ENCODE measurements around the gene PLK5.

DNA sequence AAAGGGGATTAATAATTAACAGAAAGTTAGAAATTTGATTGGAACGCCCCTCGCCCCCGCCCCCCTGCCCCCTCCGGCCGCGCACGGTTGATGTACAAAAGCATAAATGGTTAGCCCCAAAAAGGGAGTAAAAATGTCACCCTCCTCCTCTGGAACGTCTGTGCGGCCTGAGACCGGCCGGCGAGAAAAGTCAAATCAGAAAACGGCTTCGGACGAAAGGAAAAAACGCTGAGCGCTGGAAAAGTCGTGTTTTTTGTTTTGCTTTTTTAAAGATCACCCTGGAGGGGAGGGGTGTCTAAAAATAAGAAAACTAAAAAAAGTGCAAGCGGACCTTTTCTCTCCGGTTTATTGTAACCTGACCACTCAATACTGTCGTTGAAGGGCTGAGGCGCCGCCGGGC is 31.1 kb downstream of the PLK5 start:
- TF ChIP-seq, protein P1, sequence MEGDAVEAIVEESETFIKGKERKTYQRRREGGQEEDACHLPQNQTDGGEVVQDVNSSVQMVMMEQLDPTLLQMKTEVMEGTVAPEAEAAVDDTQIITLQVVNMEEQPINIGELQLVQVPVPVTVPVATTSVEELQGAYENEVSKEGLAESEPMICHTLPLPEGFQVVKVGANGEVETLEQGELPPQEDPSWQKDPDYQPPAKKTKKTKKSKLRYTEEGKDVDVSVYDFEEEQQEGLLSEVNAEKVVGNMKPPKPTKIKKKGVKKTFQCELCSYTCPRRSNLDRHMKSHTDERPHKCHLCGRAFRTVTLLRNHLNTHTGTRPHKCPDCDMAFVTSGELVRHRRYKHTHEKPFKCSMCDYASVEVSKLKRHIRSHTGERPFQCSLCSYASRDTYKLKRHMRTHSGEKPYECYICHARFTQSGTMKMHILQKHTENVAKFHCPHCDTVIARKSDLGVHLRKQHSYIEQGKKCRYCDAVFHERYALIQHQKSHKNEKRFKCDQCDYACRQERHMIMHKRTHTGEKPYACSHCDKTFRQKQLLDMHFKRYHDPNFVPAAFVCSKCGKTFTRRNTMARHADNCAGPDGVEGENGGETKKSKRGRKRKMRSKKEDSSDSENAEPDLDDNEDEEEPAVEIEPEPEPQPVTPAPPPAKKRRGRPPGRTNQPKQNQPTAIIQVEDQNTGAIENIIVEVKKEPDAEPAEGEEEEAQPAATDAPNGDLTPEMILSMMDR (IDR thresholded peaks at IDR 0.05), result no peak
- TF ChIP-seq POLR2A (IDR thresholded peaks at IDR 0.05), result no peak

Data from transverse colon (tissue), 3 donors.